GM21390 (cell line): Measurements from ENCODE around the gene SPIRE1.
"Not testable (repeated sequence)": the region's sequence is repeated elsewhere in the genome, so short reads cannot be mapped to it uniquely, and the experiment has no call there.

Source experiments
- ATAC-seq: cut with Tn5 transposase; IDR thresholded peaks from one replicate; pipeline ENCODE4 v1.9.1; 2021; ENCODE audit not compliant: unreplicated experiment

The SPIRE1 gene

GRCh38 chr18:12556946-12557806 lies 100.7 kb downstream of the SPIRE1 start:
- no peak for ATAC-seq

DNA sequence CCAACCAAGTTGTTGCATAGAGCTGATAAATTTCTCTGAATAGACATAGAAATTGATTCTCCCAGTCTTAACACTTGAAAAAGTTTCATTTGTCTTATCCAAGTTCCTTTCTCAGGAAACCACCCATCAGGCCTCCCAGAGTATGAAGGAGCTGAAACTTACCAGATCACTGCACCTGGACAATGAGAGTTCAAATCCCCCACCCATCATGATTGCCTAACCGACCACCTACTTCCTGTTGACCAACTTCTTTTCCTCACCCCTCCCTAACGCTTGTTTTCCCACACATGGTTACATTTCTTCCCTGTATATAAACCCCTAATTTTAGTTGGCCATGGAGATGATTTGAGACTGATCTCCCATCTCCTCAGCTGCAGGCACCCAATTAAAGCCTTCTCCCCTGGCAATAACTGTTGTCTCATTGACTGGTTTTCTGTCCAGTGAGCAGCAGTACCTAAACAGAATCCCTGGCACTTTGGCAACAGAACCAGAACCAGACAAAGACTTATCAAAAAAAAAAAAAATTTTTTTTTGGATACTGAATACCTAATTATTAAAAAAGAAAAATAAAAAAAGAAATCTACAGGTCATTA lies 103.0 kb downstream of the SPIRE1 start:
- ATAC-seq: no peak

- no peak for ATAC-seq
Measured at GRCh38 chr18:12552879-12553242, 105.0 kb downstream of the SPIRE1 start.

DNA sequence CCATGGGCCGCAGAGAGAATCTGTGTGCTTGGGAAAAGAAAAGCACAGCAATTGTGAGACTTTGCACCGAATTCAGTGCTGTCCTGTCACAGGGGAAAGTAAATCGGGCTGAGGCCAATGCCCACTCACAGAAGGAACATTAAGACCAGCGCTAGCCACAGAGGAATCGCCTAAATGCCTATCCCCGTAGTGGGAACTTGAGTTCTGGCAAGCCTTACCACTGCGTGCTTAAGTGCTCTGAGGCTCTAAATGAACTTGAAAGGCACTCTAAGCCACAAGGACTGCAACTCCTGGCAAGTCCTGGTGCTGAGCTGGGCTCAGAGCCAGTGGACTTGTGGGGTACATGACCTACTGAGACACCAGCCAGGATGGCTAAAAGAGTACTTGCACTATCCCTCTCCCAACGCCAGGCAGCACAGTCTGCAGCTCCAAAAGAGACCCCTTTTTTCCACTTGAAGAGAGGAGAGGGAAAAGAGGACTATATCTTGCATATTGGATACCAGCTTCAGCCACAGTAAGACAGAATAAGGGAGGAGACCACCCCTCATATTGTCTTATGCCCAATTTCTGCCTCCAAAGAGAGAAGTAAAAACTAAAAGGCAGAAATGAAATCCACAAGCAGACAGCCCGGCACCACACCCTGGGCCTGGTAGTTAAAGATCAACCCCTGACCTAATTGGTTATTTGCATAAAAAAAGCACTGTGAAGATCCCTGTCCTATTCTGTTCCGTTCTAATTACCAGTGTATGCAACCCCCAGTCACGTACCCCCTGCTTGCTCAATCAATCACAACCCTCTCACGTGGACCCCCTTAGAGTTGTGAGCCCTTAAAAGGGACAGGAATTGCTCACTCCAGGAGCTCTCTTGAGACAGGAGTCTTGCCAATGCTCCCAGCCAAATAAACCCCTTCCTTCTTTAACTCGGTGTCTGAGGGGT lies 105.7 kb downstream of the SPIRE1 start:
- not testable (repeated sequence) for ATAC-seq

DNA sequence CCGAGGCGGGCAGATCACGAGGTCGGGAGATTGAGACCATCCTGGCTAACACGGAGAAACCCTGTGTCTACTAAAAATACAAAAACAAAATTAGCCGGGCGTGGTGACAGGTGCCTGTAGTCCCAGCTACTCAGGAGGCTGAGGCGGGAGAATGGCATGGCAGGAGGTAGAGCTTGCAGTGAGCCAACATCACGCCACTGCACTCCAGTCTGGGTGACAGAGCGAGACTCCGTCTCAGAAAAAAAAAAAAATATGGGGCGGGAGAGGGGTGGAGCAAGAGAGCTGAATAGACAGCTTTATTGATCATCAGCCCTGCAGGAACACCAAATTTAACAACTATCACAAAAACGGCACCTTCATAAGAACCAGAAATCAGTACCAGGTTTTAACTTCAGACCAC lies 106.4 kb downstream of the SPIRE1 start:
- not testable (repeated sequence) for ATAC-seq

DNA sequence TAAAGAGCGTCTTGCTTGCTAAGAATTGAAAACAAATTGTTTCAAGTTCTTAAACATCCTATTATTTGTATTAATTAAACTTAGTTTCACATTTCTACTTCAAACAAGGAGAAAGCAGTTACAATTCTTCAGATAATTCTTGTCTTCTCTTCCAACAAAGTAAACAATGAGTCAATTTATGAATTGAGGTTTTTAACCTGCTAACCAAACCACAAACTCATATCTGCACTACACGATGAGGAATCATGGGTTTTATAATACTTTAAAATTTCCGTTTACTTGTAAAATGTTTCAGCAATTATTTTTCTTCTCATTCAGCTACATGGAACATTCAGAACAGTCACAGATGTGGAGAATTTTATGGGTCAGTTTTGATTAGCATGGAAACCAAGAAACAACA lies 114.2 kb downstream of the SPIRE1 start:
- ATAC-seq: no peak

DNA sequence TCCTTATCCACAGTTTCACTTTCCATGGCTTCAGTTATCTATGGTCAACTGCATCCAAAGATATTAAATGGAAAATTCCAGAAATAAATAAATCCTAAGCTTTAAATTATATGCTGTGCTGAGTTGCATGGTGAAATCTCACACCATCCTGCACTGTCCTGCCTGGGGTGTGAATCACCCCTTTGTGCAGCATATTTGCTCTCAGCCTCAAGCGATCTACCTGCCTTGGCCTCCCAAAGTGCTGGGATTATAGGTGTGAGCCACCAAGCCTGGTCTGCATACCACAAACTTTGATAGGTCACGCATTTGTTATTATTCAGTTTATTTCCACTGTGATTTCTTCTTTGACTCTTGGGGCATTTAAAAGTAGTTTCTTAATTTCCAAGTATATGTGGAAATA lies 117.2 kb downstream of the SPIRE1 start:
- no peak for ATAC-seq

GRCh38 chr18:12539158-12539557 lies 118.7 kb downstream of the SPIRE1 start:
- not testable (repeated sequence) for ATAC-seq

GRCh38 chr18:12534820-12535219 lies 123.1 kb downstream of the SPIRE1 start:
- ATAC-seq: no peak

GRCh38 chr18:12532661-12533060 lies 125.2 kb downstream of the SPIRE1 start:
- no peak for ATAC-seq

- ATAC-seq: no peak
Measured at GRCh38 chr18:12531749-12532148, 126.2 kb downstream of the SPIRE1 start.

GRCh38 chr18:12520442-12520992 lies 137.4 kb downstream of the SPIRE1 start:
- ATAC-seq: no peak

DNA sequence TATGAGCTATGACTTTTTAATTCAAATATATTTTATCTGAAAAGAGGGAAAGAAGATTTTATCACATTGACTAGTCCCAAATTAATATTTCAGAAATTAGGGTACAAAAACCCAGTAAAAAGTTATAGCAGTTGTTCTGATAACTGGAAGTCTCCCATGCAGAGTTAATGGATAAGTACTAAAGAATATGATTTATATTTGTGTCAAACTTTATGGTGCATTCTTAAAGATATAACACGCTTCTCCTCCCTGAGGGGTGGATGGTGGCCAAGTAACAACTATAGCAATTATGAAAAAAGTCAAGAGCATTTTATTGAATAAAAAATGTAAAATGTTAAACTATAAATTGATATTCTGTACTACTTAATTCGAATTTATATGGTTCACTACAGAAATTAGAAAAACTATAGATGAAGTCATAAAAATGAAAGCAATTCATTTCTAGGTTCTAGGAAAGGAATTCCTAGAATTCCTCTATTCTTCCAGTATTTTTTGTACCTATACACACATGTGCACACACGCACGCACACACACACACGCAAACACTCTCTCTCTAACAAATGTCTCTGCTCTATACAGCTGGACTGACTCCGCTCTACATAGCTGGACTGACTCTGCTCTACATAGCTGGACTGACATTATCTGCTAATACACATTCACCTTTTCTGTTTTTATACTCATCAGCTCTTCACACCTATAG lies 138.9 kb downstream of the SPIRE1 start:
- ATAC-seq: no peak

DNA sequence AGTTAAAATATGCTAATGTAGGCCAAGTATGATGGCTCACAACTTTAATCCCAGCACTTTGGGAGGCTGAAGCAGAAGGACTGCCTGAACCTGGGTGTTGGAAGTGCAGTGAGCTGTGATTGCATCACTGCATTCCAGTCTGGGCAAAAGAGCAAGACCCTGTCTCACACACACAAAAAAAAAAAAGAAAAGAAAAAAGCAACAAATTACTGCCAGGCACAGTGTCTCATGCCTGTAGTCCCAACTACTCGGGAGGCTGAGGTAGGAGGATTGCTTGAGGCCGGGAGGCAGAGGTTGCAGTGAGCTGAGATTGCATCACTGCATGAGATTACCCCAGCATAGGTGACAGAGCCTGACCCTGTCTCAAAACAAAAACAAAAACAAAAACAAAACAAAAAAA lies 139.6 kb downstream of the SPIRE1 start:
- no peak for ATAC-seq

DNA sequence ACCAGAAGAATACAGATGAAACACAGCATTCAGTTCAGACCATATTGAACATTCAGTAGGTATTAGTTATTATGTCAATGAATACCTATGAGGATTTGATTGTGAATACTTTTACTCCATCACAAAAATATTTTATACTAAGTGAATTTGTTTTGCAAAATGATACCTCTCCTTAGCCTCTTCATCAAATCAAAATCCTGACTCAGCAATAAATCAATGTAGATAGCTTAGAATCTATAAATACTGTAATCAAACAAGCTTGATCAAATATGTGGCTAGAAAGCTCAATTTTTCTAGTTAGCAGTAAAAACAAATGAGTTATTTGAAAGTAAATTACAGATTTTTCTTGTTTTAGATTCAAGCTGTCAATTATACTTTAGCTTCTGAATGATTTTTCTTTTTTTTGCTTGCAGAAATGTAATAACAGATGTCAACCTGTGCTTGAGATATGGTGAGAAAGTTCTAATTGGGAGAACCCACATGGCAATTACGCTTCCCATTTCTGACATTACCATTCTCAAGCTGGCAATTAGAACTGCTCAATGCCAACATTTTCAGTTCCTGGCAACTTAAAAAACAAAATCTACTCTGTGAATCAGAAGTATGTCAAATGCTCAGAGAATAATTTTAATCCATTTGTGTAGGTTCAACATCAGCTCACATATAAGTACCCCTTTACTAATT lies 140.6 kb downstream of the SPIRE1 start:
- ATAC-seq: no peak

- no peak for ATAC-seq
Measured at GRCh38 chr18:12516049-12516630, 141.8 kb downstream of the SPIRE1 start.

DNA sequence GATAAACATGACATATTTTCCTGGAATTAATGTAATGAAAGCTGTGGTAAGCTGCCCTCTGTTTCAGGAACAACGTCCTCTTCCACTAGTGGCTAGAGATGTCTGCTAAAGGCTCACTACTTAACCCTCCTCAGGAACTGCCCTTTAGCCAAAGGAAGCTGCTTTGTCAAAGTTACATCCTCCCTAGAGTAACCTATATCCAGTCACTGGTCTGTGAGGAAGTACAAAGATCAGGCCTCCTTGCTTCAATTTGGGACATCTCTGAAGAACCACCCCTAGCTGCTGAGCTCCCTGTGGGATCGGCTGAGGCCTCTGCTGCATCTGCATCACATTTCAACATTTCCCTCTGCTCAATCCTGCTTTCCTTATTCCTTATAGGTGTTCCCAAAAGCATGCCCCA lies 142.4 kb downstream of the SPIRE1 start:
- ATAC-seq: no peak

DNA sequence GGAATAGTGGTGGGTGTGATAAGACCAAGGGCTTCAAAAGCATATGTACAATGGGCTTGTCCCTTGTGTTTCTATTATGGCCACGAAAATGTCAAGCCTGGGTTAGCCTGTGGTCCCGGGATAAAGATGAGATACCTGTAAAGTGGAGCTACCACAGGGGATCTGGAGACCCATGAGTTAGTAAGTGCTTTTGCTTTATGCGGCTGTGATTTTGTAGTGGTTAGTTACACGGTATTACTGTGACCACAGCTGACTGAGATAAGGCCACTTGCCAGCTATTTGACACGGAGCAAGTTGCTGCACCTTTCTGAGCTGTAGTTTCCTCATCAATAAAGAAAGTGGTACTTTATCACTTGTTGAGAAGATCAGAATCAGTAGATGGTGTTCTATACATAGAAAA lies 150.9 kb downstream of the SPIRE1 start:
- ATAC-seq: no peak

DNA sequence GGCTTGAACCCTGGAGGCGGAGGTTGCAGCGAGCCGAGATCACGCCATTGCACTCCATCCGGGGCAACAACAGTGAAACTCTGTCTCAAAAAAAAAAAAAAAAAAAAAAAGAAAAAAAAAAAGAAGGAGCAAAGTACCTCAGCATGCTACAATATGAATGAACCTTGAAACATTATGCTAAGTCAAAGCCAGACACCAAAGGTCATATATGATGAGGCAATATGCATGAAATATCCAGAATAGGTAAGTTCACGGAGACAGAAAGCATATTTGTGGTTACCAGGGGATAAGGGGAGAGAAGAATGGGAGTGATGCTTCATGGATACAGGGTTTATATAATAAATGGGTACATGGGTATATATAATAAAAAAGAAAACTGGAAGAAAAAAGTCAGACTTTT lies 156.9 kb downstream of the SPIRE1 start:
- ATAC-seq: no peak

- no peak for ATAC-seq
Measured at GRCh38 chr18:12497839-12498238, 160.1 kb downstream of the SPIRE1 start.
